Measurements from ENCODE around the gene ACTL6B.

Gene ACTL6B

GRCh38 chr7:100687261-100687660, 31.0 kb upstream of the ACTL6B start:
- Histone ChIP-seq H3K9ac (ENCODE audit: low read length) (no peak overlapping the region), H3K4me2 (ENCODE audit: low read length) (no peak overlapping the region), H4K20me1 (ENCODE audit: insufficient read depth, low read length) (no peaks in the 10 kb centered on the region), H3K9me2 (ENCODE audit: low read depth, low read length) (no peaks in the 10 kb centered on the region), H2AFZ (ENCODE audit: low read length) (no peak overlapping the region), H3K4me1 (ENCODE audit: insufficient read depth, low read length, severe bottlenecking) (peaks cover 15% of the 10 kb centered on the region), H3K9me3 (ENCODE audit: low read length) (no peaks in the 10 kb centered on the region), H3K27me3 (ENCODE audit: insufficient read depth, low read length) (no peaks in the 10 kb centered on the region), H3K4me3 (ENCODE audit: low read depth, low read length, poor library complexity, severe bottlenecking) (no peak overlapping the region), H3F3A (ENCODE audit: insufficient read depth, low read length) (no peaks in the 10 kb centered on the region), H3K36me3 (ENCODE audit: insufficient read depth, low read length) (peaks cover 89% of the 10 kb centered on the region), H3K79me2 (ENCODE audit: insufficient read depth, low read length) (peaks cover 25% of the 10 kb centered on the region), H3K27ac (ENCODE audit: low read depth, low read length, poor library complexity, severe bottlenecking) (no peak overlapping the region)
- TF ChIP-seq CTCF (IDR thresholded peaks at IDR 0.05; ENCODE audit: low read length) (no peak), EZH2 (IDR thresholded peaks at IDR 0.05; ENCODE audit: borderline replicate concordance, low read length) (no peak)

GRCh38 chr7:100686822-100687211, 30.6 kb upstream of the ACTL6B start:
- H3K4me2 ChIP-seq (ENCODE audit: low read length), result no peak overlapping the region
- no peaks in the 10 kb centered on the region for H3K27me3 ChIP-seq (ENCODE audit: insufficient read depth, low read length)
- no peak overlapping the region for H3K4me3 ChIP-seq (ENCODE audit: low read depth, low read length, poor library complexity, severe bottlenecking)
- no peaks in the 10 kb centered on the region for H4K20me1 ChIP-seq (ENCODE audit: insufficient read depth, low read length)
- H3K27ac ChIP-seq (ENCODE audit: low read depth, low read length, poor library complexity, severe bottlenecking), result no peak overlapping the region
- H3K9me2 ChIP-seq (ENCODE audit: low read depth, low read length), result no peaks in the 10 kb centered on the region
- H3K36me3 ChIP-seq (ENCODE audit: insufficient read depth, low read length), result peaks cover 89% of the 10 kb centered on the region
- no peaks in the 10 kb centered on the region for H3K9me3 ChIP-seq (ENCODE audit: low read length)
- no peaks in the 10 kb centered on the region for H3F3A ChIP-seq (ENCODE audit: insufficient read depth, low read length)
- TF ChIP-seq CTCF (IDR thresholded peaks at IDR 0.05; ENCODE audit: low read length) (no peak), EZH2 (IDR thresholded peaks at IDR 0.05; ENCODE audit: borderline replicate concordance, low read length) (no peak)
- H3K4me1 ChIP-seq (ENCODE audit: insufficient read depth, low read length, severe bottlenecking), result peaks cover 11% of the 10 kb centered on the region
- no peak overlapping the region for H3K9ac ChIP-seq (ENCODE audit: low read length)
- H3K79me2 ChIP-seq (ENCODE audit: insufficient read depth, low read length), result peaks cover 21% of the 10 kb centered on the region
- no peak overlapping the region for H2AFZ ChIP-seq (ENCODE audit: low read length)

- Histone ChIP-seq H3K9me2 (ENCODE audit: low read depth, low read length) (no peaks in the 10 kb centered on the region), H3K79me2 (ENCODE audit: insufficient read depth, low read length) (peaks cover 17% of the 10 kb centered on the region), H4K20me1 (ENCODE audit: insufficient read depth, low read length) (no peaks in the 10 kb centered on the region), H3K9ac (ENCODE audit: low read length) (no peak overlapping the region), H3K4me1 (ENCODE audit: insufficient read depth, low read length, severe bottlenecking) (peaks cover 6% of the 10 kb centered on the region), H2AFZ (ENCODE audit: low read length) (no peak overlapping the region), H3K9me3 (ENCODE audit: low read length) (no peaks in the 10 kb centered on the region), H3K4me2 (ENCODE audit: low read length) (no peak overlapping the region), H3K27me3 (ENCODE audit: insufficient read depth, low read length) (no peaks in the 10 kb centered on the region), H3F3A (ENCODE audit: insufficient read depth, low read length) (no peaks in the 10 kb centered on the region), H3K4me3 (ENCODE audit: low read depth, low read length, poor library complexity, severe bottlenecking) (no peak overlapping the region), H3K27ac (ENCODE audit: low read depth, low read length, poor library complexity, severe bottlenecking) (no peak overlapping the region), H3K36me3 (ENCODE audit: insufficient read depth, low read length) (peaks cover 94% of the 10 kb centered on the region)
- TF ChIP-seq CTCF (IDR thresholded peaks at IDR 0.05; ENCODE audit: low read length) (no peak), EZH2 (IDR thresholded peaks at IDR 0.05; ENCODE audit: borderline replicate concordance, low read length) (no peak)
Measured at GRCh38 chr7:100686201-100686821, 30.1 kb upstream of the ACTL6B start.
